HepG2 (cell line): ENCODE measurements around the gene CGNL1. TPM values are rescaled to one million over a fixed set of nuclear protein-coding genes. Genes with fewer than 3 reads are reported as not detected.

Experiments used
- AGO1 ChIP-seq: fragments of 200-400 bp; formaldehyde crosslinking; IDR thresholded peaks from 2 replicates; pipeline ENCODE4 v1.6.1; 2017; ENCODE audit warnings: mild to moderate bottlenecking, low read depth, low read length, moderate library complexity; ENCODE audit not compliant: poor library complexity, severe bottlenecking
- BHLHE40 ChIP-seq: IDR thresholded peaks from 2 replicates; pipeline ENCODE4 v1.6.1; 2011; ENCODE audit warnings: low read length, improper control_type of control experiment
- CEBPG ChIP-seq: IDR thresholded peaks from 2 replicates; pipeline ENCODE4 v1.6.1; 2016
- CERS6 ChIP-seq: sonication (generic); formaldehyde crosslinking; IDR thresholded peaks from 2 replicates; pipeline ENCODE4 v1.5.0; 2020; ENCODE audit warnings: missing genetic modification reagents
- DBP ChIP-seq: sonication (generic); formaldehyde crosslinking; IDR thresholded peaks from 2 replicates; pipeline ENCODE4 v1.4.0; 2020; ENCODE audit warnings: missing genetic modification reagents; ENCODE audit errors: not compliant biosample characterization
- KLF11 ChIP-seq: IDR thresholded peaks from 2 replicates; pipeline ENCODE4 v1.6.1; 2016; ENCODE audit warnings: missing compliant biosample characterization
- MTA1 ChIP-seq: sonication (generic); formaldehyde crosslinking; IDR thresholded peaks from 2 replicates; pipeline ENCODE4 v1.4.0; 2020; ENCODE audit warnings: missing genetic modification reagents, mild to moderate bottlenecking, borderline replicate concordance
- SP1 ChIP-seq, 2 experiments: fragments of 450-650 bp in 1 of 2; sonication (generic) in 1 of 2; formaldehyde crosslinking in 1 of 2; IDR thresholded peaks; 2 replicates each; pipeline versions ENCODE4 v1.4.0 to v1.6.1; 2016 to 2020; ENCODE audit warnings: missing genetic modification reagents in 1 of 2
- TBX3 ChIP-seq: fragments of 450-650 bp; IDR thresholded peaks from 2 replicates; pipeline ENCODE4 v1.6.1; 2017; ENCODE audit warnings: antibody characterized with exemption, mild to moderate bottlenecking, inconsistent platforms, borderline replicate concordance
- TCF7 ChIP-seq: sonication (generic); IDR thresholded peaks from 2 replicates; pipeline ENCODE4 v1.6.1; 2016; ENCODE audit warnings: antibody characterized with exemption, low read depth
- TRIM22 ChIP-seq: fragments of 450-650 bp; IDR thresholded peaks from 2 replicates; pipeline ENCODE4 v1.6.1; 2017
- ZBTB21 ChIP-seq: sonication (generic); formaldehyde crosslinking; IDR thresholded peaks from 2 replicates; pipeline ENCODE4 v1.4.0; 2020; ENCODE audit warnings: missing genetic modification reagents
- ZFX ChIP-seq: sonication (generic); formaldehyde crosslinking; IDR thresholded peaks from 2 replicates; pipeline ENCODE4 v1.4.0; 2020; ENCODE audit warnings: mild to moderate bottlenecking, low read depth, missing genetic modification reagents, moderate library complexity
- ZGPAT ChIP-seq: IDR thresholded peaks from 2 replicates; pipeline ENCODE4 v1.6.1; 2016; ENCODE audit warnings: mild to moderate bottlenecking
- ZKSCAN1 ChIP-seq: fragments of 150-350 bp; IDR thresholded peaks from 2 replicates; pipeline ENCODE4 v1.6.1; 2014; ENCODE audit warnings: low read length
- ZNF33B ChIP-seq: sonication (generic); formaldehyde crosslinking; IDR thresholded peaks from 2 replicates; pipeline ENCODE4 v1.5.1; 2020; ENCODE audit warnings: mild to moderate bottlenecking, missing genetic modification reagents
- ZNF652 ChIP-seq: IDR thresholded peaks from 2 replicates; pipeline ENCODE4 v1.6.1; 2016; ENCODE audit warnings: low read depth, borderline replicate concordance
- ZNF768 ChIP-seq: sonication (generic); formaldehyde crosslinking; IDR thresholded peaks from 2 replicates; pipeline ENCODE4 v1.4.0; 2020; ENCODE audit warnings: missing genetic modification reagents
- ZNF781 ChIP-seq: sonication (generic); formaldehyde crosslinking; IDR thresholded peaks from 2 replicates; pipeline ENCODE4 v1.5.1; 2020; ENCODE audit warnings: borderline replicate concordance, mild to moderate bottlenecking, missing genetic modification reagents; ENCODE audit errors: not compliant biosample characterization
- polyA plus RNA-seq, 8 experiments: library from polyadenylated mRNA; depleted of rRNA in 3 of 8; stranded (reverse) in 7 of 8; unstranded in 1 of 8; fragments of >200 nt; fragmentation: Illumina TruSeq in 4 of 8; extraction: Trizol in 4 of 8; gene quantifications; 2 replicates each; pipeline versions ENCODE4 v1.2.1 to v1.2.3, GENCODE V29; 2011 to 2016; ENCODE audit warnings: low read depth in 4 of 8, missing spikeins in 1 of 8, mixed read lengths in 1 of 8; ENCODE audit not compliant: insufficient read depth in 1 of 8
- total RNA-seq, 5 experiments: library from RNA; depleted of rRNA; stranded (reverse); fragments of >200 nt; fragmentation: Illumina TruSeq; extraction: Trizol; gene quantifications; 2 replicates each; pipeline ENCODE4 v1.2.3, GENCODE V29; 2016; ENCODE audit warnings: low read depth in 1 of 5
- TF ChIP-seq, protein P1 (sequence below), 2 experiments: sonication (generic) in 1 of 2; formaldehyde crosslinking in 1 of 2; IDR thresholded peaks; 2 replicates each; pipeline versions ENCODE4 v1.5.1 to v1.6.1; 2011 to 2020; ENCODE audit warnings: borderline replicate concordance in 1 of 2, low read depth in 1 of 2, low read length in 1 of 2, mild to moderate bottlenecking in 1 of 2, missing genetic modification reagents in 1 of 2, moderate library complexity in 1 of 2
- TF ChIP-seq, protein P2 (sequence below): sonication (generic); formaldehyde crosslinking; IDR thresholded peaks from 2 replicates; pipeline ENCODE4 v1.4.0; 2020; ENCODE audit warnings: missing genetic modification reagents

The CGNL1 gene
- total and polyA plus RNA-seq, 2 of the 13 experiments (the other 11 are each of a cell fraction or from before 2014, with no cell fraction given): 5.6 to 15.6 TPM

DNA sequence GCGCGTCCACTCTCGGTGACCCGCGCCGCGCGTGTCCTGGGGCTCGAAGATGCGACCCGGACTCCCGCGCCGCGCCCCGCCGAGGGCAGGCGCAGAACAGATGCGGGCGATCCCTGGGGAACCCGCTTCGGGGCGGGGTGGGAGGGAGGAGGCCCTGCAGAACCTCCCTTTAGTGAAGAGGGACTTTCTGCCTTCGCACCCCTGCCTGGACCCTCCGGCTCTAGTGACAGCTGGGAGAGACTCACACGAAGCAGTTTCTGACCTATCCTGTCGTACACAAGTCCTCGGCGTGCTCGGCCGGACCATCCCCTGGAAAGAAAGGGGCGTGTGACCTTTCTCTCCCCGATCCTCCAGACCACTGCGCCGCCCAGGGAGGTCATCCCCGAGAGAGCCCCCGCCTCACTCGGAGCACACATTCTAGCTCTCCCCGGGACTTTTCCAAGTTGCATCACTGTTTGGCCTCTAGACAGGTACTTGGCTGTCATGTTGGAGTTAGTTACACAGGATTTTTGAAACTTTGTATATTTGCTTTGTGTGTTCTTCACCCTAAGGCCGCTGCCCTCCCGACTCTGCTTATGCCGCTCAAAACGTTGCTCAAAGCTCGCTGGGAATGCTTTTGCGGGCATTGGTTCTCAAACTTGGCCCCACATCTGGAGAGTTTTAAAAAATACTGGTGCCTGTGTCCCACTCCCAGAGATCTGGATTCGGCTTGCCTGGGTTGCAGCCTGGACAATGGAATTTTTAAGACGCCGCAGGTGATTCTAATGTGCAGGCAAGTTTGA is 582 bp downstream of the CGNL1 start (continued):
- TF ChIP-seq, protein P1, sequence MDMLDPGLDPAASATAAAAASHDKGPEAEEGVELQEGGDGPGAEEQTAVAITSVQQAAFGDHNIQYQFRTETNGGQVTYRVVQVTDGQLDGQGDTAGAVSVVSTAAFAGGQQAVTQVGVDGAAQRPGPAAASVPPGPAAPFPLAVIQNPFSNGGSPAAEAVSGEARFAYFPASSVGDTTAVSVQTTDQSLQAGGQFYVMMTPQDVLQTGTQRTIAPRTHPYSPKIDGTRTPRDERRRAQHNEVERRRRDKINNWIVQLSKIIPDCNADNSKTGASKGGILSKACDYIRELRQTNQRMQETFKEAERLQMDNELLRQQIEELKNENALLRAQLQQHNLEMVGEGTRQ (IDR thresholded peaks at IDR 0.05; ENCODE audit: low read depth, low read length): no peak
- TF ChIP-seq, protein P1 (CRISPR knock-in tag; IDR thresholded peaks at IDR 0.05; ENCODE audit: borderline replicate concordance): no peak
- TF ChIP-seq KLF11 (CRISPR knock-in tag) (no peak), SP1 (IDR thresholded peaks at IDR 0.05) (no peak), SP1 (CRISPR knock-in tag; IDR thresholded peaks at IDR 0.05) (no peak), ZBTB21 (no peak), ZNF652 (CRISPR knock-in tag) (no peak), ZNF781 (CRISPR knock-in tag) (no peak), TRIM22 (no peak), ZFX (CRISPR knock-in tag) (no peak; the same call in 1 of the 2 replicates), AGO1 (no peak), CEBPG (peak; percentile 80), TBX3 (no peak), ZKSCAN1 (no peak), CERS6 (CRISPR knock-in tag) (no peak), MTA1 (CRISPR knock-in tag) (peak; percentile 92), DBP (CRISPR knock-in tag) (no peak), ZGPAT (CRISPR knock-in tag) (no peak), ZNF768 (no peak), BHLHE40 (no peak), ZNF33B (CRISPR knock-in tag) (no peak), TCF7 (no peak)
- TF ChIP-seq, protein P2, sequence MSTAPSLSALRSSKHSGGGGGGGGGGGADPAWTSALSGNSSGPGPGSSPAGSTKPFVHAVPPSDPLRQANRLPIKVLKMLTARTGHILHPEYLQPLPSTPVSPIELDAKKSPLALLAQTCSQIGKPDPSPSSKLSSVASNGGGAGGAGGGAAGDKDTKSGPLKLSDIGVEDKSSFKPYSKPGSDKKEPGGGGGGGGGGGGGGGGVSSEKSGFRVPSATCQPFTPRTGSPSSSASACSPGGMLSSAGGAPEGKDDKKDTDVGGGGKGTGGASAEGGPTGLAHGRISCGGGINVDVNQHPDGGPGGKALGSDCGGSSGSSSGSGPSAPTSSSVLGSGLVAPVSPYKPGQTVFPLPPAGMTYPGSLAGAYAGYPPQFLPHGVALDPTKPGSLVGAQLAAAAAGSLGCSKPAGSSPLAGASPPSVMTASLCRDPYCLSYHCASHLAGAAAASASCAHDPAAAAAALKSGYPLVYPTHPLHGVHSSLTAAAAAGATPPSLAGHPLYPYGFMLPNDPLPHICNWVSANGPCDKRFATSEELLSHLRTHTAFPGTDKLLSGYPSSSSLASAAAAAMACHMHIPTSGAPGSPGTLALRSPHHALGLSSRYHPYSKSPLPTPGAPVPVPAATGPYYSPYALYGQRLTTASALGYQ (CRISPR knock-in tag): no peak
